GM23338 (cell line): ENCODE measurements around the gene FN3K. TPM values are rescaled to one million over a fixed set of nuclear protein-coding genes. Genes with fewer than 3 reads are reported as not detected.

ENCODE experiments used
- ATAC-seq: fragments of 200-7000 bp; cut with Tn5 transposase; 3 replicates; pipeline ENCODE4 v1.9.1; 2020
- DNase-seq: peaks from one replicate; pipeline ENCODE4 v3.0.0-alpha.2; 2015; ENCODE audit warnings: low spot score
- H2AFZ ChIP-seq: fragments of 200-600 bp; sonication (generic); 2 replicates; pipeline ENCODE4 v1.8.0; 2016; ENCODE audit warnings: antibody characterized with exemption, mild to moderate bottlenecking, moderate library complexity
- H3F3A ChIP-seq: fragments of 200-600 bp; sonication (generic); replicated peaks from 2 replicates; pipeline ENCODE4 v1.8.0; 2017; ENCODE audit warnings: antibody characterized with exemption, mixed run types, low read depth
- H3K27ac ChIP-seq: fragments of 200-600 bp; sonication (generic); 2 replicates; pipeline ENCODE4 v1.6.1; 2016; ENCODE audit warnings: low read depth
- H3K27me3 ChIP-seq: fragments of 200-600 bp; sonication (generic); 2 replicates; pipeline ENCODE4 v1.8.0; 2016; ENCODE audit warnings: mild to moderate bottlenecking, mixed run types, moderate library complexity; ENCODE audit not compliant: insufficient read depth
- H3K36me3 ChIP-seq: fragments of 200-600 bp; sonication (generic); 2 replicates; pipeline ENCODE4 v1.8.0; 2016; ENCODE audit warnings: mild to moderate bottlenecking; ENCODE audit not compliant: insufficient read depth
- H3K4me1 ChIP-seq: fragments of 200-600 bp; sonication (generic); 2 replicates; pipeline ENCODE4 v1.8.0; 2016; ENCODE audit warnings: mild to moderate bottlenecking, moderate library complexity; ENCODE audit not compliant: insufficient read depth
- H3K4me2 ChIP-seq: fragments of 200-600 bp; sonication (generic); 2 replicates; pipeline ENCODE4 v1.7.1; 2017; ENCODE audit warnings: mixed run types
- H3K4me3 ChIP-seq: fragments of 200-600 bp; sonication (generic); 2 replicates; pipeline ENCODE4 v1.6.1; 2016; ENCODE audit warnings: mixed run types
- H3K79me2 ChIP-seq: fragments of 200-600 bp; sonication (generic); replicated peaks from 2 replicates; pipeline ENCODE4 v1.8.0; 2017; ENCODE audit warnings: mild to moderate bottlenecking; ENCODE audit not compliant: insufficient read depth
- H3K9me2 ChIP-seq: fragments of 200-600 bp; sonication (generic); 2 replicates; pipeline ENCODE4 v1.8.0; 2017; ENCODE audit not compliant: insufficient read depth
- H4K20me1 ChIP-seq: fragments of 200-600 bp; sonication (generic); replicated peaks from 2 replicates; pipeline ENCODE4 v1.8.0; 2017; ENCODE audit warnings: mild to moderate bottlenecking; ENCODE audit not compliant: insufficient read depth
- H3K27ac Mint-ChIP-seq: 2 replicates; pipeline ENCODE4 v1.8.0; 2020; ENCODE audit warnings: inconsistent platforms, mild to moderate bottlenecking, moderate library complexity, mixed read lengths
- H3K27me3 Mint-ChIP-seq: 3 replicates; pipeline ENCODE4 v1.8.0; 2022; ENCODE audit warnings: low read depth, mild to moderate bottlenecking, moderate library complexity, mixed read lengths, inconsistent platforms; ENCODE audit not compliant: insufficient read depth, poor library complexity
- H3K36me3 Mint-ChIP-seq: 3 replicates; pipeline ENCODE4 v1.8.0; 2021; ENCODE audit warnings: low read depth, mild to moderate bottlenecking, inconsistent platforms, moderate library complexity, mixed read lengths
- H3K4me1 Mint-ChIP-seq: 3 replicates; pipeline ENCODE4 v1.8.0; 2020; ENCODE audit warnings: mild to moderate bottlenecking, inconsistent platforms, mixed read lengths
- H3K4me3 Mint-ChIP-seq: 3 replicates; pipeline ENCODE4 v1.8.0; 2021; ENCODE audit warnings: moderate library complexity, mild to moderate bottlenecking, inconsistent platforms, mixed read lengths
- H3K9me3 Mint-ChIP-seq: 3 replicates; pipeline ENCODE4 v1.8.0; 2020; ENCODE audit warnings: moderate library complexity, mild to moderate bottlenecking, inconsistent platforms, mixed read lengths
- CREB1 ChIP-seq: fragments of 250-450 bp; sonication (Bioruptor Pico); IDR thresholded peaks from 2 replicates; pipeline ENCODE4 v1.5.0; 2020; ENCODE audit warnings: low read depth, mild to moderate bottlenecking, moderate library complexity
- ETS1 ChIP-seq: IDR thresholded peaks from 2 replicates; pipeline ENCODE4 v1.6.1; 2016; ENCODE audit warnings: antibody characterized with exemption
- EZH2 ChIP-seq: fragments of 200-600 bp; sonication (generic); IDR thresholded peaks from one replicate; pipeline ENCODE4 v1.8.0; 2017; ENCODE audit warnings: antibody characterized with exemption, mild to moderate bottlenecking, low read depth; ENCODE audit not compliant: unreplicated experiment
- EZH2phosphoT487 ChIP-seq: fragments of 200-600 bp; sonication (generic); IDR thresholded peaks from one replicate; pipeline ENCODE4 v1.8.1; 2018; ENCODE audit warnings: antibody characterized with exemption; ENCODE audit not compliant: unreplicated experiment
- JUNB ChIP-seq: IDR thresholded peaks from one replicate; pipeline ENCODE4 v1.6.1; 2016; ENCODE audit warnings: antibody characterized with exemption; ENCODE audit not compliant: unreplicated experiment
- NANOG ChIP-seq: IDR thresholded peaks from 2 replicates; pipeline ENCODE4 v1.6.1; 2016; ENCODE audit warnings: antibody characterized with exemption, borderline replicate concordance
- POLR2AphosphoS5 ChIP-seq: IDR thresholded peaks from 2 replicates; pipeline ENCODE4 v1.6.1; 2016; ENCODE audit warnings: antibody characterized with exemption, low read depth
- REST ChIP-seq: IDR thresholded peaks from one replicate; pipeline ENCODE4 v1.6.1; 2018; ENCODE audit warnings: antibody characterized with exemption; ENCODE audit not compliant: unreplicated experiment
- STAT1 ChIP-seq: IDR thresholded peaks from one replicate; pipeline ENCODE4 v1.6.1; 2016; ENCODE audit warnings: antibody characterized with exemption; ENCODE audit not compliant: unreplicated experiment
- ZNF114 ChIP-seq: fragments of 250-450 bp; sonication (Bioruptor Pico); IDR thresholded peaks from 2 replicates; pipeline ENCODE4 v1.5.0; 2020; ENCODE audit warnings: mild to moderate bottlenecking, moderate library complexity
- ZNF331 ChIP-seq: fragments of 250-450 bp; sonication (Bioruptor Pico); IDR thresholded peaks from 2 replicates; pipeline ENCODE4 v1.5.0; 2020; ENCODE audit warnings: low read depth, mild to moderate bottlenecking, moderate library complexity
- ZNF462 ChIP-seq: fragments of 250-450 bp; sonication (Bioruptor Pico); IDR thresholded peaks from 2 replicates; pipeline ENCODE4 v1.5.0; 2020; ENCODE audit warnings: mild to moderate bottlenecking, moderate library complexity
- polyA plus RNA-seq: library from polyadenylated mRNA; unstranded; fragments of >200 nt; fragmentation: Nextera tagmentation; extraction: Ambion mirVana; gene quantifications from 2 replicates; pipeline ENCODE4 v1.2.1, GENCODE V29; 2016
- total RNA-seq: library from RNA; depleted of rRNA; stranded (reverse); fragments of >200 nt; shearing (Covaris generic); gene quantifications from 2 replicates; pipeline ENCODE4 v1.2.3, GENCODE V29; 2014
- TF ChIP-seq, protein P1 (sequence below), 2 experiments: fragments of 200-600 bp in 1 of 2; sonication (generic) in 1 of 2; conservative IDR thresholded peaks; 2 replicates each; pipeline versions ENCODE4 v1.5.1 to v1.6.1; 2016 to 2017; ENCODE audit warnings: antibody characterized with exemption in 2 of 2, low read depth in 2 of 2, mild to moderate bottlenecking in 2 of 2, moderate library complexity in 1 of 2

Gene FN3K
- total and polyA plus RNA-seq, 2 experiments from 2014 or later, result 5.3 to 12.9 TPM

DNA sequence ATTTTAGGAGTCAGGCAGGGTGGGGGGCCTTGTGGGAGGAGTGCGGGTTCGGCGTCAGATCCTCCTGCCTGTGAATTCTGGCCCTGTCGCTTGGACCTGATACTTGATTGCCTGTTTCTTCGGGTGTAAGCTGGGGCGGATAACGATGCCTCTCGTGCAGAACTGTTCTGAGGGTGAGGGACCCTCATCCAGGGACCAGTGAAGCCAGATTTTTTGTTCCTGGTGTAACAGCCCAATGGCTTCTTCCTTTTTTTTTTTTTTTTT lies 17.7 kb downstream of the FN3K start:
- no peak overlapping the region for H3K27ac Mint-ChIP-seq
- peak overlapping the region; percentile 91 for H3K4me3 Mint-ChIP-seq
- 0 out of 2 replicates have a peak, but pooled peaks cover 5% of the 10 kb centered on the region for H3F3A ChIP-seq
- H3K9me3 Mint-ChIP-seq, result peaks cover 3% of the 10 kb centered on the region; the same call in 2 of the 3 replicates
- H3K4me2 ChIP-seq, result peak overlapping the region; percentile 96
- H3K36me3 ChIP-seq, result no peaks in the 10 kb centered on the region
- H3K36me3 Mint-ChIP-seq, result peaks cover 32% of the 10 kb centered on the region
- peak overlapping the region; percentile 93 for H3K4me3 ChIP-seq
- H3K4me1 ChIP-seq, result peaks cover 24% of the 10 kb centered on the region
- peaks cover 42% of the 10 kb centered on the region for H3K4me1 Mint-ChIP-seq
- peaks cover 17% of the 10 kb centered on the region for H3K27me3 ChIP-seq
- ATAC-seq, result no peak
- H4K20me1 ChIP-seq, result peaks cover 6% of the 10 kb centered on the region; the same call in 1 of the 2 replicates
- H3K27me3 Mint-ChIP-seq, result peaks cover 22% of the 10 kb centered on the region
- H3K9me2 ChIP-seq, result no peaks in the 10 kb centered on the region
- peaks cover 45% of the 10 kb centered on the region for H3K79me2 ChIP-seq
- no peak overlapping the region for H2AFZ ChIP-seq
- no peak for TF ChIP-seq ZNF462 (CRISPR knock-in tag)
- no peak for TF ChIP-seq STAT1
- no peak for TF ChIP-seq ZNF114
- TF ChIP-seq, protein P1, sequence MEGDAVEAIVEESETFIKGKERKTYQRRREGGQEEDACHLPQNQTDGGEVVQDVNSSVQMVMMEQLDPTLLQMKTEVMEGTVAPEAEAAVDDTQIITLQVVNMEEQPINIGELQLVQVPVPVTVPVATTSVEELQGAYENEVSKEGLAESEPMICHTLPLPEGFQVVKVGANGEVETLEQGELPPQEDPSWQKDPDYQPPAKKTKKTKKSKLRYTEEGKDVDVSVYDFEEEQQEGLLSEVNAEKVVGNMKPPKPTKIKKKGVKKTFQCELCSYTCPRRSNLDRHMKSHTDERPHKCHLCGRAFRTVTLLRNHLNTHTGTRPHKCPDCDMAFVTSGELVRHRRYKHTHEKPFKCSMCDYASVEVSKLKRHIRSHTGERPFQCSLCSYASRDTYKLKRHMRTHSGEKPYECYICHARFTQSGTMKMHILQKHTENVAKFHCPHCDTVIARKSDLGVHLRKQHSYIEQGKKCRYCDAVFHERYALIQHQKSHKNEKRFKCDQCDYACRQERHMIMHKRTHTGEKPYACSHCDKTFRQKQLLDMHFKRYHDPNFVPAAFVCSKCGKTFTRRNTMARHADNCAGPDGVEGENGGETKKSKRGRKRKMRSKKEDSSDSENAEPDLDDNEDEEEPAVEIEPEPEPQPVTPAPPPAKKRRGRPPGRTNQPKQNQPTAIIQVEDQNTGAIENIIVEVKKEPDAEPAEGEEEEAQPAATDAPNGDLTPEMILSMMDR (conservative IDR thresholded peaks at IDR 0.05; ENCODE audit: low read depth in 2 of 2), result no peak
- TF ChIP-seq EZH2phosphoT487, result no peak
- no peak for TF ChIP-seq JUNB
- no peak for TF ChIP-seq REST
- no peak for TF ChIP-seq NANOG
- TF ChIP-seq ETS1, result no peak
- no peak for TF ChIP-seq ZNF331 (CRISPR knock-in tag)
- TF ChIP-seq CREB1 (CRISPR knock-in tag), result no peak
- no peak for TF ChIP-seq POLR2AphosphoS5
- TF ChIP-seq EZH2, result no peak
- no peak overlapping the region for H3K27ac ChIP-seq
- peak; percentile 10 for DNase-seq
